Mammary epithelial cell (primary cell): ENCODE data around the gene SLC36A3.

Source experiments
- CTCF ChIP-seq, 2 donors: IDR thresholded peaks in 1 of 2; conservative IDR thresholded peaks in 1 of 2; 2 replicates each; pipeline ENCODE4 v1.5.1; 2011 to 2012; ENCODE audit warnings: inconsistent platforms in 2 of 2, low read length in 2 of 2, mild to moderate bottlenecking in 2 of 2, control low read depth in 1 of 2, low read depth in 1 of 2; ENCODE audit not compliant: insufficient read depth in 1 of 2; ENCODE audit errors: extremely low read depth in 1 of 2
- EZH2 ChIP-seq: IDR thresholded peaks from 2 replicates; pipeline ENCODE4 v1.6.1; 2012; ENCODE audit warnings: low read length, inconsistent platforms, borderline replicate concordance

- TF ChIP-seq EZH2 (no peak), CTCF (conservative IDR thresholded peaks at IDR 0.05 in 1 of 2, IDR thresholded peaks at IDR 0.05 in 1 of 2; ENCODE audit: extremely low read depth in 1 of 2, insufficient read depth in 1 of 2, low read depth in 1 of 2, low read length in 2 of 2) (no peak)
Measured at GRCh38 chr5:151270599-151270998, 33.0 kb downstream of the SLC36A3 start.
